Measurements from ENCODE around the gene PDIK1L. TPM values are rescaled to one million over a fixed set of nuclear protein-coding genes. Genes with fewer than 3 reads are reported as not detected.
A peak's percentile ranks its signal among the peaks of the same experiment; 100 is the strongest.

Gene PDIK1L
- total and polyA plus RNA-seq, 2 experiments from 2014 or later, result 4.2 to 8.5 TPM

- TF ChIP-seq, protein P1, sequence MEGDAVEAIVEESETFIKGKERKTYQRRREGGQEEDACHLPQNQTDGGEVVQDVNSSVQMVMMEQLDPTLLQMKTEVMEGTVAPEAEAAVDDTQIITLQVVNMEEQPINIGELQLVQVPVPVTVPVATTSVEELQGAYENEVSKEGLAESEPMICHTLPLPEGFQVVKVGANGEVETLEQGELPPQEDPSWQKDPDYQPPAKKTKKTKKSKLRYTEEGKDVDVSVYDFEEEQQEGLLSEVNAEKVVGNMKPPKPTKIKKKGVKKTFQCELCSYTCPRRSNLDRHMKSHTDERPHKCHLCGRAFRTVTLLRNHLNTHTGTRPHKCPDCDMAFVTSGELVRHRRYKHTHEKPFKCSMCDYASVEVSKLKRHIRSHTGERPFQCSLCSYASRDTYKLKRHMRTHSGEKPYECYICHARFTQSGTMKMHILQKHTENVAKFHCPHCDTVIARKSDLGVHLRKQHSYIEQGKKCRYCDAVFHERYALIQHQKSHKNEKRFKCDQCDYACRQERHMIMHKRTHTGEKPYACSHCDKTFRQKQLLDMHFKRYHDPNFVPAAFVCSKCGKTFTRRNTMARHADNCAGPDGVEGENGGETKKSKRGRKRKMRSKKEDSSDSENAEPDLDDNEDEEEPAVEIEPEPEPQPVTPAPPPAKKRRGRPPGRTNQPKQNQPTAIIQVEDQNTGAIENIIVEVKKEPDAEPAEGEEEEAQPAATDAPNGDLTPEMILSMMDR (IDR thresholded peaks at IDR 0.05; ENCODE audit: low read depth, low read length), result no peak
- H3K27me3 ChIP-seq, result no peaks in the 10 kb centered on the region
- H3K27ac ChIP-seq, result no peak overlapping the region
- no peaks in the 10 kb centered on the region for H3K9me3 ChIP-seq (ENCODE audit: low read depth)
- H3K36me3 ChIP-seq, result no peaks in the 10 kb centered on the region
- no peak for DNase-seq (ENCODE audit: low read depth in 1 of 2, low spot score in 1 of 2)
- peaks cover 42% of the 10 kb centered on the region for H3K4me1 ChIP-seq (ENCODE audit: low read depth)
- no peak overlapping the region for H3K4me3 ChIP-seq
Measured at GRCh38 chr1:26153966-26154532, 42.4 kb downstream of the PDIK1L start.

DNA sequence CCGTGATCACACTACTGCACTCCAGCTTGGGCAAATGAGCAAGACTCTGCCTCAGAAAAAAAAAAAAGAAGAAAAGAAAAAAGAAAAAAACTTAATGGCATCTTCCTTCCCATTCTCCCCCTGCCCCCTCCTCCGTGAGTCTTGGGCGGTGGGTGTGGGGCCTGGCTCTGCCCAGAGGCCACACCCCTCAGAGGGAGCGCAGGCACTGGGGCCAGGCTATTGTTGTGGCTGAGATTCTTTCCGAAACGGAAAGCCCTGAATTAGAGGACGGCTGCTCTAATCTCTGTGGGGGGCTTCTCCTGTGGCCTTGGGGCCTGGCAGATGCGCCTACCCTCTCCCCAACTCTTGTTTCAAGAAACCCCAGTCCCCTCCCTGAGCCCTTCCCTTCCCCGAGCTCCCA lies 43.1 kb downstream of the PDIK1L start:
- no peaks in the 10 kb centered on the region for H3K36me3 ChIP-seq
- no peaks in the 10 kb centered on the region for H3K27me3 ChIP-seq
- H3K9me3 ChIP-seq (ENCODE audit: low read depth), result no peaks in the 10 kb centered on the region
- TF ChIP-seq, protein P1 (IDR thresholded peaks at IDR 0.05; ENCODE audit: low read depth, low read length), result no peak
- DNase-seq (ENCODE audit: low read depth in 1 of 2, low spot score in 1 of 2), result peak in 1 of 2 donors; percentile 40
- H3K4me3 ChIP-seq, result no peak overlapping the region
- no peak overlapping the region for H3K27ac ChIP-seq
- peaks cover 49% of the 10 kb centered on the region for H3K4me1 ChIP-seq (ENCODE audit: low read depth)

DNA sequence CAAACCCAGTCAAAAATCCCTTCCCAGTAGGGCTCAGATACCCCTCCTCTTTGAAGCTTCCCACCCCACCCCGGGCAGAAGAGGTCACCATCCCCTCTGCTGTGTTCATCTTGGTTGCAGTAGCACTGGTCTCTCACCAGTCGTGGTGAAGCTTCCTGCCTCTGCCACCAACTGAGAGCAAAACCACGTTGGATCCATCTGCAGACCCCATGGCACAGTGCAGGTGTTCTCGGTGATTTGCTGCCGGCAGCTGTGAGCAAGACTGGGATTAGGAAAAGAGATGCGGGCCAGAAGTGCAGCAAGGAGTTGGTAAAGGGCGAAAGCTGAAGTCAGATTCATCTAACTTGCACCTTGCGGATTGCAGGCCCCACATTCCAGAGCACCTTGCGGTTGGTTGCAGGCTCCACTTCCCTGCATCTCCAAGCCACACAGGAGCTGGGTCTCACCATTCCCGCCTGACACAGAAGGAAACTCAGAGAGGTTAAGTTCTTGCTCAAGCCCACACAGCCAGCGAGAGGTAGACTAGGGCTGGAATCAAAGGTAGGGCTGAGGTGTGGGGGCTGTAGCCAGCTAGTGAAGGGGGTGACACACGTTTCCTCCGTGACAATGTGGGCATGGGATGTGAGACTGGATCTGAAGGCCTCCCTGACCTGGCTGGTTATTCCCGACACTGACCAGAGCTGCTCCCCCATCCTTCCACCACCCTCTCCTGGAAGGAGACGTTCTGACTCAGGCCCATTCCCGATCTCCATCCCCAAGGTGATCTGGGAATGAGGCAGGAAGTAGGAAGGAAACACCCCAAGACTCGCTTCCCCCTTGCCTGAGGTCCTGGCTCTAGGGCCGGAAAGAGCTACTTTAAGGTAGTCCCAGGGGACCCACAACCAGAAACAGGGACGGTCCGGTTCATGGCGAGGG lies 44.0 kb downstream of the PDIK1L start:
- TF ChIP-seq, protein P1 (IDR thresholded peaks at IDR 0.05; ENCODE audit: low read depth, low read length), result no peak
- no peak overlapping the region for H3K4me3 ChIP-seq

DNA sequence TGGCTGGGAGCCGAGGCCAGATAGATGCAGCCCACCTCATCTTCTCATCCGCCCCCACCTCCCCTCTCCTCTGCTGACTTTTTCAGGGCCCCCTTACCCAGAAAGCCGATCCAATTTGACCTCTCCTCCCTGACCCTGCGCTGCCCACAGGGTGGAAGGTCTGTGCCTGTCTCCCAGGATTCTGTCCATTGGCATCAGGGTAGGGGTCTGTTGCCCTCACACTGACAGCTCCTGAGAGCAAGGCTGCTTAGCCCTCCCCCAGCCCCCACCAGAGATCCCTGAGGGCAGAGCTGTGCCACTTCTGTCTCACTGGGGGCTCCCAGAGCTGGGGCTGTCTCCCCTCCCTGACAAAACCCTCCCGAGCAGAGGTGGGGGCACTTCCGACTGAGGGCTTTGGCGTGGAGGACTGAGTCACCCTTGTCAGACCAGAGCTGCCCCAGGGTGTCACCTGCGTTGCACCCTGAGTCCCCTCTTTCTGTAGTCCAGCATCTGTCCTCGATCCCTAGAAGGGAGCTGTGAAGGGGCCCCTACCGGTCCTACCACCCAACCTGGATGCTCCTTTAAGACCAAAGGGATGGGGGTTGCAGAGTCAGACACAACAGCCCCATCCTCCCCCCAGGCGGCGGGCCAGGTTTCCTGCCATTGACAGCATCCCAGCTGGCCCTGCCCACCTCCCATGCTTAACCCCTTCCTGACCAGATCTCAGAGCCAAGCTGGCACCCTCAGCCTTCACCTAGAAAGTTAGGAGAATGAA lies 44.8 kb downstream of the PDIK1L start:
- Histone ChIP-seq H3K27me3 (no peaks in the 10 kb centered on the region), H3K36me3 (no peaks in the 10 kb centered on the region), H3K27ac (no peak overlapping the region), H3K4me3 (no peak overlapping the region), H3K9me3 (ENCODE audit: low read depth) (no peaks in the 10 kb centered on the region), H3K4me1 (ENCODE audit: low read depth) (peaks cover 66% of the 10 kb centered on the region)
- TF ChIP-seq, protein P1 (IDR thresholded peaks at IDR 0.05; ENCODE audit: low read depth, low read length), result no peak
- peak in 1 of 2 donors; percentile 66 for DNase-seq (ENCODE audit: low read depth in 1 of 2, low spot score in 1 of 2)

More for the DNA sequence above, 44.0 kb downstream of the PDIK1L start:
- Histone ChIP-seq H3K27ac (no peak overlapping the region), H3K27me3 (no peaks in the 10 kb centered on the region), H3K4me1 (ENCODE audit: low read depth) (peaks cover 57% of the 10 kb centered on the region), H3K9me3 (ENCODE audit: low read depth) (no peaks in the 10 kb centered on the region), H3K36me3 (no peaks in the 10 kb centered on the region)
- DNase-seq (ENCODE audit: low read depth in 1 of 2, low spot score in 1 of 2), result no peak

GRCh38 chr1:26158271-26158907 lies 46.8 kb downstream of the PDIK1L start:
- H3K4me1 ChIP-seq (ENCODE audit: low read depth), result peaks cover 67% of the 10 kb centered on the region
- TF ChIP-seq, protein P1 (IDR thresholded peaks at IDR 0.05; ENCODE audit: low read depth, low read length), result no peak
- H3K9me3 ChIP-seq (ENCODE audit: low read depth), result no peaks in the 10 kb centered on the region
- H3K27me3 ChIP-seq, result no peaks in the 10 kb centered on the region
- peak overlapping the region; percentile 23 for H3K4me3 ChIP-seq
- DNase-seq (ENCODE audit: low read depth in 1 of 2, low spot score in 1 of 2), result no peak
- peak overlapping the region; percentile 92 for H3K27ac ChIP-seq
- H3K36me3 ChIP-seq, result no peaks in the 10 kb centered on the region
